DLD1 (cell line): ENCODE data around the gene RELN.

ENCODE experiments used
- in situ Hi-C: cut with HindIII; loops from 2 replicates; pipeline ENCODE4 v1.10.0; 2017; ENCODE audit warnings: low sequenced_read_pairs

Gene RELN

DNA sequence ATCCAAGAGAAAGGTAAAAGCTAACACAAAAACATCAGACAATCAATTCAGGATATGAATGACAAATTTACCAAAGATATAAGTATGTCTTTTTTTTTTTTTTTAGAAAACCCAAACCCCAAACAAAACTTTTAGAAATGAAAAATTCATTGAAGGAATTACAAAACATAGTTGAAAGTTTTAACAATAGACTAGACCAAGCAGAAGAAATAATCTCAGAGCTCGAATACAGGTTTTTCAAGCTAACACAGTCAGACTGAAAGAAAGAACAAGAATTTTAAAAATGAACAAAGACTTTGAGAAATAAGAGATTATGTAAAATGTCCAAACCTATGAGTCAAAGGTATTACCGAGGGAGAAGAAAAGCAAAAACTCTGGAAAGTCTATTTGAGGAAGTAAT lies 345.1 kb downstream of the RELN start:
- in situ Hi-C loops: no loop called here

DNA sequence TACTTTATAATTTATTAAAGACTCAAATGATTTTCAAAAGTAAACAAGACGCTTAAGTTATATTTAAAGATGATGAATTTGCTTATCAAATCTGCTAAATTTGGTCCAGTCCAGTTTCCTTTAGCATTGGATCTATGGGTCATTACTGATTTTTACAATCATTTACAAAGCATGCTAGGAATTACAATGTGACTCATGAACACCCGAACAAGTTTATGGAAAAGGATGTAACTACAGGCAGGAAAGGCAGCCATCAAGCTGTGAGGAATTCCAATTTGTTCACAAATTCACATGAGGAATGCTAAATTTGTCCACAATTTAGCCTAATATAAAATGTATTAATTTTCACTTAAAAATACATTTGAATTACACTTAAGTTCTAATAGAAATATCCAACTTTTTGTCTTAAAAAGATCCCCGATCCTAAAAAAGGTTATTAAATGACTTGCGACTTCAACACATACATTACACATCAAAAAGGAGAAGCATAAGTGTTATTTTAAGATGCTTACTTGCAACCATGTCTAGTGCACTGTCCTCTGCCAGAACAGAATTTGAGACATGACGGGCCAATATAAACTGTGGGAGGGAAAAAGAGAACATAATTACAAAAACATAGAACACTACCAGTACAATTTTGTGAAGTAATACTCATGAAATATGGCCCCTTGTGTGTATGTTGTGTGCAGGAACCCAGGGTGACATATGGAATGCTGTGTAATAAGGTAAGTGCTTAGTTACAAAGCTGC lies 349.3 kb downstream of the RELN start:
- in situ Hi-C loops: no loop called here

DNA sequence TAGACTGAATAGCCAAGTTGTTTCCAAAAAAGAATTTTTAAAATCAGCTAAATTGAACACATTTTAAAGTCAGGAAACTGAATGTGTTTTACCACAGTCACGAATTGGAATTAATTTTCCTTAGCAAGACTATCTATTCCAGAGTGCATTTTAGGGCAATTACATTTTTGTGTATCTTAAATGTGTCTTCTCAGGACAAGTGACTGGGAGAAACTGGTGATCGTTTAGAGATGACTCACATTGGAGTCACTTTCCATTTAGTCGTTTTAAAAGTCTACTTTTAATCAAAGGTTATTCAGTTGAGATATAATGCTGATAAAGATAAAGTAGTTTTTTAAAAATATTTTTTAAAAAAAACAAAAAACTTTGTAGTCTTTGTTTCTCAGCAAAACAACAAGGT lies 351.7 kb downstream of the RELN start:
- in situ Hi-C loops: no loop called here

GRCh38 chr7:103637094-103637493 lies 352.4 kb downstream of the RELN start:
- in situ Hi-C loops: no loop called here

DNA sequence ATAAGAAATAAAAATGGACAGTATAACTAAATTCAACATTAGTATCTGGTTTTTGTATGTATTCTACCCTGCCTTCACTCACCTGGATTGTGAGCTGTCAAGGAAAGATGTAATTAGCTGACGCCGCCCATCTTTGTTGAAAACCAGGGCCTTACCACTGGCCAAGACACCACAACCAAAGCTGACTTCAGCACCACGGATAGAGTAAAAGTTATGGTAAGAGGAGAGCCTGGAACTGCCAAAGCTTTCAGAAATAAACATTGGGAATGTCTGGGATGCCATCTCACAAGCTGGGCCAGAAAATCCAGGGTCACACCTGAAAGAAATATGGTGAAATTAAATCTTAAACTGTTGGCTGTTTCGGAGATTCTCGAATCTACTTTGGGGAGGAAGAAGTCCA lies 353.3 kb downstream of the RELN start:
- in situ Hi-C loops: no loop called here

- in situ Hi-C loops: no loop called here
These were observed 356.5 kb downstream of the RELN start for GRCh38 chr7:103632972-103633371.

DNA sequence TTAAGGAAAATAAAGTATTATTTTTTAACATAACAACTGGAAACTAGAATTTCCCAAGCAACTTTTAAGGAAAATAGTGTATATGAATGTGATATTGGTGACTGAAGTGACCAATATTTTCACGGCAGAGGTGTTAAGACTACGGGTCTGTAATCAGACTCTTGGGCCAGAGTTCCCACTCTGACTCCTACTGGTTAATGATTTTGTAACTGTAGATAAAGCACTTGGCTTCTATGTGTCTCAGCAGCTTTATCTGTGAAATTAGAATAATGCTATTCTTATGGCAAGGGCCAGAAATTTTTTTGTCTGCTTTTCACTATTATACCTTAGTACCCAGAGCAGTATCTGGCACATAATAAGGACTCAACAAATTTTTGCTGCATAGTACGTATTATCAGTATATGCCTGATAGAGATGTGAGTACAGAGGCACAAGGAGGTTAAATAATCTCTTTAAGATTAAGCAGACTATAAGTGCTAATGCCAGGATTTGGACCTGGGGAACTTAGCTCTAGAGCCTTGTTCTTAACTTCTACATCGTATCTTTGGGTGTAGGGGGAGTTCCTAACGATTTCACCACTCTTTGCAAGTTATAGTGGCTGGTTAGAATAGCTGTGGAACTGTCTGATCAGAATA lies 357.3 kb downstream of the RELN start:
- in situ Hi-C loops: no loop called here

GRCh38 chr7:103630318-103630717 lies 359.1 kb downstream of the RELN start:
- in situ Hi-C loops: no loop called here

- in situ Hi-C loops: no loop called here
These were observed 360.7 kb downstream of the RELN start for GRCh38 chr7:103628742-103629141.

DNA sequence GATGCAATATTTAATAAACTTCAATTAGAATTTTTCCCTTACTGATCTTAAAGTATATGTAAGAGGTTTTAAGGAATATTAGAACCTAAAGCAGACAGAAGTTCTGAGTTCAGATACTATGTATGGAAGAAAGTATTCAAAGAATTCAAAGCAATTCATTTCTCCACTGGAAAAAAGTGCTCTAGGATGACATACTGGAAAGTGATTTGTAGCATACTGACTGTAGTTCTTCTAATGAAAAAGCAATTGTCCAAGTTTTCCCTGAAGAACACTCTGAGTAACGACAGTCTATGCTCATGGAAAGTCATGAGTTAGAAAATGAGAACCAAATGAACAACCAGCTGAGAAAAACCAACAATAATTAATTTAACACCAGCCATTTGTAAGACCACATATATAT lies 362.7 kb downstream of the RELN start:
- in situ Hi-C loops: no loop called here

- in situ Hi-C loops: no loop called here
These were observed 367.2 kb downstream of the RELN start for GRCh38 chr7:103622274-103622673.

DNA sequence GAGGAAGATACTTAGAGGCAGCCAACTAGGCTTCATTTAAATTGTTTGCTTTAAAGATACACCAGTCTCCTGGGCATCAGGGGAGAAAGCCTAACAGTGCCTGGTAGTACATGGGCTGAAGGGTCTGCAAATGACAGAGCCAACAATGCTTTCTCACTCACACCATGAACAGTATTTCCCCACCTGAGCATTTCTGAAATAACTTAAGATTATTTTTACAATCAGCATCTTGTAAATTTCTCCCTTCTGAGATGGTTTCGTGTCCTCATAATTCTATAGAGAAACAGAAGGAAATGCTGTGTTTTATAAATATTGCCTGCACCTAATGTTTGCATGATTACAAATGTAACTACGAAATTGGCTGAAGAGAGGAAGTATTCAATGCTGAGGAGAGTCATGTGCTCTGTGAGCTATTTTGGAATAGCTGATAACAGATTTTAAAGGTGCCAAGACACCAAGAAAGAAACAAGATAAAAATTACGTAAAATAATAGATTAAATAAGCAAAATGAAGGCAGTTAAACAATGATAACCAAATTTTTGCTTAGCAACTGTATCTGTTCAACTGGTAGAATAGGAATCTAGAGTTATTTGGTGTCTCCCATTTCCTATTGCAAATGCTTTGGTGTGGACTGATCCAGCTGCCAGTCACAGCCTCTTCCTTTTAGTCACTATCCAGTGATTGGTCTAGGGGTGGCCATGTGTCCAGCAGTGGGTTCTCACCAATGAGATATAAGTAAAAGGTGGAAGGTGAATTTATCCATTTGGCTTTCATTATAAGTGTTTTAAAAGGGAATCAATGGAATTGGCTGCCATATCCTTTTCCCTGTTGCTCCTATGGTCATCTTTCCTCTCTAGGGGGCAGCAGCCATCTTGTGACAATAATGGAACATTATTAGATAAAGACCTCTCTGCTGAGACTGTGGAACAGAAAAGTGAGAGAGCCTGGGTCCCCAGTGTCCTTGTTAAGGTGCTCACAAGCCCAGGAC lies 375.5 kb downstream of the RELN start:
- in situ Hi-C loops: no loop called here

DNA sequence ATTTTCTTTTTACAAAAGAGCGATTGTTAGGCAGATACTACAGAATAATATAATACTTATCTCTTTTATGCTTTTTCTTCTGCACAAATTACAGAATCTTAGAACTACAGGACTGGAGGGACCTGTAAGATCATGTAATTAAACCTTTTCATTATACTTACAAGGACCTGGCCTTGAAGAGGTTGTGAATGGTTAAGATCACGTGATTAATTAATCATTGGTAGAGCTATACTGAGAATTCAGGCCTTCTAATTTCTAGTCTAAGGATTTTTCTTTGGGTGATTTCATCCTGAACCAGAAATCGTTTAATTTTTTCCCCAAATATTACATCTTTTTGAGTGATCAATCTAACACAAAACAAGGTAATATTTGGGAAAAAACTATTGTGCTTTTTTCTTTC lies 379.7 kb downstream of the RELN start:
- in situ Hi-C loops: no loop called here

GRCh38 chr7:103605640-103606039 lies 383.8 kb downstream of the RELN start:
- in situ Hi-C loops: no loop called here

GRCh38 chr7:103598326-103598905 lies 391.0 kb downstream of the RELN start:
- in situ Hi-C loops: no loop called here

- in situ Hi-C loops: no loop called here
These were observed 391.9 kb downstream of the RELN start for GRCh38 chr7:103597606-103598005.

DNA sequence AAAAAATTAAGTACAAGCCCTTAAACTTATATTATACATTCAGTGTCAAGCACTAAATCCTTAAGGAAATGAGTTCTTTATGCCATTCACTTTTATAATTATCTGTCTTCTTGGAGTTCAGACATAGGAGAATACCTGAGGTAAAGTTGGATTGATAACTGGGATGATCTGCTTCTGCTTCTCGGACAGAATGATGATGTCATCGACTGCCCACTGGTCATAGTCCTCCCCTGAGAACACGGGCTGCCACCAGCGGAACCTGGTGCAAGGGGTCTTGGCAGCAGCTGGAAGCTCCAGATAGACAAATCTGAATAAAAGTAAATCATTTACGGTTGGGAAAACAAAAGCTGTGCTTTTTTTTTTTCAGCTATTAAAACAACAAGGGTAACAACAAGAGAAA lies 395.3 kb downstream of the RELN start:
- in situ Hi-C loops: no loop called here

GRCh38 chr7:103593691-103594090 lies 395.8 kb downstream of the RELN start:
- in situ Hi-C loops: no loop called here

GRCh38 chr7:103592844-103593243 lies 396.6 kb downstream of the RELN start:
- in situ Hi-C loops: no loop called here

DNA sequence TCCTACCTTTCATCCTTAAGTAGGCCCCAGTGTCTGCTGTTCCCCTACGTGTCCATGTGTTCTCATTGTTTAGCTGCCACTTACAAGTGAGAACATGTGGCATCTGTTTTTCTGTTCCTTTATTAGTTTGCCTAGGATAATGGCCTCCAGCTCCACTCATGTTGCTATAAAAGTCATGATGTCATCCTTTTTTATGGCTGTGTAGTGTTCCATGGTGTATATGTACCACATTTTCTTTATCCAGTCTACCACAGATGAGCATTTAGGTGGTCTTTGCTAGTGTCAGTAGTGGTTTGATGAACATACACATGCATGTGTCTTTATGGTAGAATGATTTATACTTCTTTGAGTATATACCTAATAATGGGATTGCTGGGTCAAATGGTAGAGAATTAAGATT lies 397.3 kb downstream of the RELN start:
- in situ Hi-C loops: no loop called here

DNA sequence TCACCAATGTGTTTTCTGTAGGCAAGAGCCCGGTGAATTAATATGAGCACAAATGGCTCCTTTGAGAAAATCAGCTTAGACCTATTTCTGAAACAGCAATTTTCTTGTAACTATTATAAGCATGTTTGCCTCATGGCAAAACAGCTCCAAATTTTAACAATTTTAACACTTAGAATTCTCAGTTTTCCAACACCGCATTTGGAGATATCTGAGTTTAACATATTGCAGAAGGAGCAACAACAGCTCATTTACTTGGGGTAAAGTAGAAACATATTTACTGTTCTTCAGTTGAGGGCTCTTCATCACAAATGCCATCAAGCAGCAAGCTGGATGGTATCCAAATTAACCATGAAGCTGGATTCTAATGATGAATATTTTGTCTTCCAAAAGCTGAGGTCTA lies 409.4 kb downstream of the RELN start:
- in situ Hi-C loops: no loop called here
